ENCODE results near the gene SNX8. TPM values are rescaled to one million over a fixed set of nuclear protein-coding genes. Genes with fewer than 3 reads are reported as not detected.

The SNX8 gene
- total RNA-seq, 2 experiments from 2014 or later, result 25.0 to 27.9 TPM

GRCh38 chr7:2251381-2251780 lies 62.9 kb downstream of the SNX8 start:
- DNase-seq (no peak), ATAC-seq (no peak)
- Mint-ChIP-seq H3K36me3 (peaks cover 3% of the 10 kb centered on the region), H3K4me3 (no peak overlapping the region), H3K9me3 (ENCODE audit: low read depth) (no peaks in the 10 kb centered on the region), H3K4me1 (peaks cover 38% of the 10 kb centered on the region), H3K27me3 (no peaks in the 10 kb centered on the region), H3K27ac (no peak overlapping the region)
- CTCF ChIA-PET, result no interaction called here

- Mint-ChIP-seq H3K4me1 (peaks cover 31% of the 10 kb centered on the region), H3K36me3 (peaks cover 5% of the 10 kb centered on the region), H3K27me3 (no peaks in the 10 kb centered on the region), H3K27ac (no peak overlapping the region), H3K9me3 (ENCODE audit: low read depth) (no peaks in the 10 kb centered on the region), H3K4me3 (no peak overlapping the region)
- CTCF ChIA-PET, result interaction anchor here (1.2 to 1.9 kb wide), 2 partner anchors 17 to 91 kb away, joined by 4 to 6 read pairs; partner anchors contain the start of gene MAD1L1
- DNase-seq (no peak), ATAC-seq (peak; percentile 2)
Measured at GRCh38 chr7:2249744-2250323, 64.4 kb downstream of the SNX8 start.

DNA sequence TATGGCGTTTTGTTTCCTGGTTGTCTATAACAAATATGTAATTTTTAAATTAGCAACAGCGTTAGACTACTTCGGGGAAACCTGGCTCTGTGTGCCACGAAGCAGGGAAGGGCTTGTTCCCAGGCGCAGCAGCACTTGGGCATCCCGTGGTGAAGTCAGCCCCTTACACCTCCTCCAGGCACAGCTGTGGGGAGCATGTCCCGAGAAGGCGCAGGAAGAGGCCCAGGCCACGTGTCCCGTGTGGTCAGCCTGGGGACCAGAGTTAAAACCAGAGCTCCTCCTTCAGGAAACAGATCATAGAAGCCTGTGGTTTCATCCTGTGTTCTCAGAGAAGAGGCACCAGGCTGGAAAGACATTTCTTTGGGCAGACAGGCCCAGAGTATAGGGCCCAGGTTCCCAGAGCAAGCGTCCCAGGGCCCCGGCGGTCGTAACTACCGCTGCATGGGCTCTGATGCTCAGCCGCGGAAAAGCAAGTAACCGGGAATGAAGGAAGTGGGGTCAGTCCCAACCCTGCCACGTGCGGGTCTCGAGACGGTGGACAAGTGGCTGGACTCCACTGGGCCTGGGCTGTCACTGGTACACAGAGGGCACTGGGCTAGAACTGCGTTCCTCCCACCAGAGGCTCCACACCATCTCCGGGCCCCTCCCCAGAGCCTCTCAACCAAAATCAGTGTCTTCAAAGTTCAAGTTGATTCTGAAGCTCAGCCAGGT lies 65.1 kb downstream of the SNX8 start:
- H3K4me1 Mint-ChIP-seq, result peaks cover 27% of the 10 kb centered on the region
- peak overlapping the region; percentile 61 for H3K27ac Mint-ChIP-seq
- ATAC-seq (peak; percentile 54), DNase-seq (peak; percentile 70)
- no peaks in the 10 kb centered on the region for H3K9me3 Mint-ChIP-seq (ENCODE audit: low read depth)
- CTCF ChIA-PET, result interaction anchor here (0.7 to 1.9 kb wide), 6 partner anchors 12 to 220 kb away, joined by 4 to 8 read pairs (median 5); partner anchors contain the start of genes MAD1L1 and SNX8
- peak overlapping the region; percentile 50 for H3K4me3 Mint-ChIP-seq
- H3K27me3 Mint-ChIP-seq, result no peaks in the 10 kb centered on the region
- peaks cover 5% of the 10 kb centered on the region for H3K36me3 Mint-ChIP-seq

GRCh38 chr7:2247141-2247995 lies 66.9 kb downstream of the SNX8 start:
- no peak overlapping the region for H3K27ac Mint-ChIP-seq
- H3K27me3 Mint-ChIP-seq, result no peaks in the 10 kb centered on the region
- peaks cover 5% of the 10 kb centered on the region for H3K36me3 Mint-ChIP-seq
- H3K4me1 Mint-ChIP-seq, result peaks cover 34% of the 10 kb centered on the region
- no peak for DNase-seq
- no peak for ATAC-seq
- H3K4me3 Mint-ChIP-seq, result no peak overlapping the region
- CTCF ChIA-PET, result interaction anchor here (1.5 to 1.9 kb wide), 3 partner anchors 14 to 67 kb away, joined by 4 to 6 read pairs (median 6); partner anchors contain the start of genes MAD1L1 and SNX8
- H3K9me3 Mint-ChIP-seq (ENCODE audit: low read depth), result no peaks in the 10 kb centered on the region

GRCh38 chr7:2245883-2246675 lies 68.2 kb downstream of the SNX8 start:
- CTCF ChIA-PET, result interaction anchor here (1.1 to 1.2 kb wide), 2 partner anchors 9 to 37 kb away, joined by 3 read pairs; no protein-coding TSS in a partner anchor
- Mint-ChIP-seq H3K27me3 (no peaks in the 10 kb centered on the region), H3K9me3 (ENCODE audit: low read depth) (no peaks in the 10 kb centered on the region), H3K36me3 (peaks cover 5% of the 10 kb centered on the region), H3K4me3 (no peak overlapping the region), H3K27ac (no peak overlapping the region), H3K4me1 (peaks cover 32% of the 10 kb centered on the region)
- ATAC-seq (no peak), DNase-seq (no peak)

DNA sequence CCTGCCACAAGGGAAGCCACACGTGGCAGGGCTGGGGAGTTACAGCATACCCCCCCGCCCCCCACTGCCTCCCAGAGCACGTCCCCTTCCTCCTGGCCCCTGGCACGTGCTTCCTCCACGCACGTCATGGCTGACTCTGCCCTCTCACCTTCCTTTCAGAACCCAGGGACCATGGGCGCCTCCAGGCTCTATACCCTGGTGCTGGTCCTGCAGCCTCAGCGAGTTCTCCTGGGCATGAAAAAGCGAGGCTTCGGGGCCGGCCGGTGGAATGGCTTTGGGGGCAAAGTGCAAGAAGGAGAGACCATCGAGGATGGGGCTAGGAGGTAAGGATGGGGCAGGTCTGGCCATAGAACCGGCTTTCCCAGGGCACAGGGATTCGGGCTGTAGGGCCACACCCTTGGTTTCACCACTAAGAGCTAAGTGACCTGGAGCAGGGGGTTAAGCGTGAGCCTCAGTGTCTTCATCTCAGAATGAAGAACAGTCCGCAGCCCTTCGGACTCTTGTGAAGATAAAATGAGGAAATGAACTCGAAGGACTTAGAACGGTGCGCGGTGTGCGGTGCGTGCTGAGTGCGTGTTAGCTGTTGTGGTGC lies 69.7 kb downstream of the SNX8 start:
- no peak for ATAC-seq
- no peak overlapping the region for H3K27ac Mint-ChIP-seq
- H3K27me3 Mint-ChIP-seq, result no peaks in the 10 kb centered on the region
- no peaks in the 10 kb centered on the region for H3K9me3 Mint-ChIP-seq (ENCODE audit: low read depth)
- DNase-seq, result no peak
- peaks cover 3% of the 10 kb centered on the region for H3K36me3 Mint-ChIP-seq
- H3K4me1 Mint-ChIP-seq, result peaks cover 36% of the 10 kb centered on the region
- CTCF ChIA-PET, result interaction anchor here (0.6 kb wide), 1 partner anchor 422 kb away, joined by 3 read pairs; no protein-coding TSS in a partner anchor
- H3K4me3 Mint-ChIP-seq, result no peak overlapping the region

GRCh38 chr7:2243458-2243857 lies 70.8 kb downstream of the SNX8 start:
- H3K4me1 Mint-ChIP-seq, result peaks cover 27% of the 10 kb centered on the region

GRCh38 chr7:2242541-2243429 lies 71.5 kb downstream of the SNX8 start:
- ATAC-seq (peak; percentile 52), DNase-seq (peak; percentile 61)
- H3K4me1 Mint-ChIP-seq, result peaks cover 27% of the 10 kb centered on the region
- CTCF ChIA-PET, result interaction anchor here (1.2 to 1.9 kb wide), 4 partner anchors 11 to 105 kb away, joined by 3 to 9 read pairs (median 4); partner anchors contain the start of gene MAD1L1
- no peaks in the 10 kb centered on the region for H3K27me3 Mint-ChIP-seq
- H3K9me3 Mint-ChIP-seq (ENCODE audit: low read depth), result no peaks in the 10 kb centered on the region
- H3K4me3 Mint-ChIP-seq, result peak overlapping the region; percentile 91
- H3K36me3 Mint-ChIP-seq, result peaks cover 15% of the 10 kb centered on the region
- peak overlapping the region; percentile 92 for H3K27ac Mint-ChIP-seq

More at GRCh38 chr7:2243458-2243857, 70.8 kb downstream of the SNX8 start:
- Mint-ChIP-seq H3K9me3 (ENCODE audit: low read depth) (no peaks in the 10 kb centered on the region), H3K27me3 (no peaks in the 10 kb centered on the region), H3K36me3 (peaks cover 9% of the 10 kb centered on the region), H3K4me3 (peak overlapping the region; percentile 91), H3K27ac (no peak overlapping the region)
- no peak for DNase-seq
- CTCF ChIA-PET, result no interaction called here
- no peak for ATAC-seq

DNA sequence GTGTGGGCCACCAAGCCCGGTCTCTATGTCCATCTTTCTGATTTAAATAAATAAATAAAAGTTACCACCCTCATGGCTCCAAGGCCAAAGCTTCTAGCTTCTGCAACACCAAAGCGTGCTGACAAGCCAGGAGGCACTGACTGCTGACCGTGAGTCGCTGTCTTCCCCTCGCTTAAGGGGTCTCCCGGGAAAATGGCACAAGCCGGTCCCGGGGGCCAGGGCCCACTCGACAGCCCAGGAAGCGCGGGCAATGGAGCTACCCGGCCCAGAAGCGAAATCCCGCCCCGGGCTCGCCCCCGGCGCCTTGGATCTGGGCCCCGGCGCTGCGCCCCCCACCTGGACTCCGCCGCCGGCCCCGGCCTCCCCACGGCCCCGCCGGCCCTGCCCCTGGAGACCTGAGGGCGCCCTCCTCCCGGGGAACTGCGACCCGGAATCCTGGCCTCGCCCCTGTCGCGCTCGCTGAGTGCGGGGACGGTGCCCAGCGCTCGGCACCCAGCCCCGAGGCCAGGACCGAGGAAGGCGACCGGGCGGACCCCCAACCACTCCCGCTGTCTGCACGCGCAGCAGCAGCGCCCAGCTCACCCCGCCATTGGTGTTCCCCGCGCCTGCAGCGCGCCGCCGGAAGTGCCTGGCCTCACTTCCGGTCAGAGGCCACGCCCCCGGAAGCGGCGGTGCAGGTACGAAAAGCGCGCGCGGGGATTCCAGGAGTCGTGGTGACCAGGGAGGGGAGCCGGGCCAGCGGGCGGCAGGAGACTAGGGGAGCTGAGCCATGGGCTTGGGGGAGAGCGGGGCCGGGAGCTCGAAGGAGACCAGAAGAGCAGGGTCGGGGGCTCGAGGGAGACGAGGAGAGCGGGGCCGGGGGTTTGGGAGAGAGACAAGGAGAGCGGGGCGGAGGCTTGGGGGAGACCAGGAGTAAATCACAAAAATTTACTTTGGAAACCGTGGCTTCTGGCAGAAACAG lies 72.4 kb downstream of the SNX8 start, which contains the start of the genes MRM2 and NUDT1:
Gene MRM2 (minus strand): TSS at position 626 of the 961 bp plus-strand sequence. CDS start 36 bp downstream, at position 590.
Gene NUDT1 (plus strand): TSS at position 647 of the 961 bp plus-strand sequence. CDS start 2,349 bp downstream, outside the sequence.
- Mint-ChIP-seq H3K4me1 (peaks cover 30% of the 10 kb centered on the region), H3K27ac (peak within 1 kb of the TSS; percentile 92)
- CTCF ChIA-PET, result interaction anchor here (1.2 to 1.9 kb wide), 4 partner anchors 10 to 106 kb away, joined by 3 to 9 read pairs (median 4); partner anchors contain the start of gene MAD1L1

DNA sequence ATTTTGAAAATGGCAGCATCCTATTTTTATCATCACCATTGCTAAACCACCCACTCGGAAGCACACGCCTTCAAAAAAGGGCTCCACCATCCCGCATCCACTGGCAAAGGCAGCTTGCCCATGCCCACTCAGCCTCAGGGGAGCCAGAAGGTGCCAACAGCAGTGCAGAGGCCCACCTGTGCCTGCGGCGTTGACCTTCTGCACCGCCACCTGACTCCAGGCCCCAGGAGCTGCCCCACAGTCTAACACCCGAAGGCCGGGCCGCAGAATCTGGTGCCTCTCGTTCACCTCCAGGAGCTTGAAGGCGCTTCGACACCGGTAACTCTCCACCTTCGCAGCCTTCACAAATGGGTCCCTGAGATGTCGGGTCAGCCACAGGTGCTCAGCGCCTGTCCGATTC lies 75.0 kb downstream of the SNX8 start:
- DNase-seq (no peak), ATAC-seq (no peak)
- H3K4me1 Mint-ChIP-seq, result peaks cover 29% of the 10 kb centered on the region
- CTCF ChIA-PET, result interaction anchor here (1.2 to 1.4 kb wide), 2 partner anchors 7 to 108 kb away, joined by 3 to 6 read pairs; no protein-coding TSS in a partner anchor
- no peak overlapping the region for H3K27ac Mint-ChIP-seq
- no peaks in the 10 kb centered on the region for H3K9me3 Mint-ChIP-seq (ENCODE audit: low read depth)
- no peak overlapping the region for H3K4me3 Mint-ChIP-seq
- H3K36me3 Mint-ChIP-seq, result peaks cover 30% of the 10 kb centered on the region
- no peaks in the 10 kb centered on the region for H3K27me3 Mint-ChIP-seq

More for the DNA sequence above, 72.4 kb downstream of the SNX8 start, which contains the start of the genes MRM2 and NUDT1:
- Mint-ChIP-seq H3K36me3 (peaks cover 21% of the 10 kb centered on the region), H3K4me3 (peak within 1 kb of the TSS; percentile 91), H3K27me3 (no peaks in the 10 kb centered on the region), H3K9me3 (ENCODE audit: low read depth) (no peaks in the 10 kb centered on the region)
- peak; percentile 93 for ATAC-seq
- peak; percentile 81 for DNase-seq
